GM19372 (cell line): ENCODE measurements around the gene NTRK3.

Experiments
- ATAC-seq: cut with Tn5 transposase; IDR thresholded peaks from one replicate; pipeline ENCODE4 v1.9.1; 2021; ENCODE audit warnings: mild to moderate bottlenecking, low read depth, moderate library complexity; ENCODE audit not compliant: unreplicated experiment

Gene NTRK3

GRCh38 chr15:88012688-88013087, 243.9 kb downstream of the NTRK3 start:
- ATAC-seq = no peak

- ATAC-seq = no peak
Measured at GRCh38 chr15:88012233-88012632, 244.3 kb downstream of the NTRK3 start.

GRCh38 chr15:88011533-88011932, 245.0 kb downstream of the NTRK3 start:
- ATAC-seq = no peak

- ATAC-seq = no peak
Measured at GRCh38 chr15:88006146-88006545, 250.4 kb downstream of the NTRK3 start.

GRCh38 chr15:88004399-88004798, 252.1 kb downstream of the NTRK3 start:
- no peak for ATAC-seq

- no peak for ATAC-seq
Measured at GRCh38 chr15:88003541-88004327, 252.8 kb downstream of the NTRK3 start.

GRCh38 chr15:88002706-88003105, 253.8 kb downstream of the NTRK3 start:
- no peak for ATAC-seq

- no peak for ATAC-seq
Measured at GRCh38 chr15:87998630-87999029, 257.9 kb downstream of the NTRK3 start.

- ATAC-seq = no peak
Measured at GRCh38 chr15:87986776-87987175, 269.8 kb downstream of the NTRK3 start.

- ATAC-seq = no peak
Measured at GRCh38 chr15:87985451-87985850, 271.1 kb downstream of the NTRK3 start.

- no peak for ATAC-seq
Measured at GRCh38 chr15:87981969-87982368, 274.6 kb downstream of the NTRK3 start.

GRCh38 chr15:87977907-87978306, 278.6 kb downstream of the NTRK3 start:
- ATAC-seq = no peak

GRCh38 chr15:87976552-87976951, 280.0 kb downstream of the NTRK3 start:
- no peak for ATAC-seq

- no peak for ATAC-seq
Measured at GRCh38 chr15:87973501-87974215, 282.9 kb downstream of the NTRK3 start.

- ATAC-seq = no peak
Measured at GRCh38 chr15:87971076-87971475, 285.5 kb downstream of the NTRK3 start.

GRCh38 chr15:87967951-87968350, 288.6 kb downstream of the NTRK3 start:
- ATAC-seq = no peak

- ATAC-seq = no peak
Measured at GRCh38 chr15:87965304-87965703, 291.2 kb downstream of the NTRK3 start.

GRCh38 chr15:87962428-87962827, 294.1 kb downstream of the NTRK3 start:
- no peak for ATAC-seq

- ATAC-seq = no peak
Measured at GRCh38 chr15:87961851-87962420, 294.6 kb downstream of the NTRK3 start.

GRCh38 chr15:87959662-87960061, 296.9 kb downstream of the NTRK3 start:
- ATAC-seq = no peak

GRCh38 chr15:87959080-87959479, 297.5 kb downstream of the NTRK3 start:
- ATAC-seq = no peak
